HG03045 (cell line): ENCODE data around the gene PRKAR1B.

ENCODE experiments used
- ATAC-seq: cut with Tn5 transposase; IDR thresholded peaks from one replicate; pipeline ENCODE4 v1.9.1; 2021; ENCODE audit warnings: mild to moderate bottlenecking, moderate library complexity; ENCODE audit not compliant: unreplicated experiment

The PRKAR1B gene

DNA sequence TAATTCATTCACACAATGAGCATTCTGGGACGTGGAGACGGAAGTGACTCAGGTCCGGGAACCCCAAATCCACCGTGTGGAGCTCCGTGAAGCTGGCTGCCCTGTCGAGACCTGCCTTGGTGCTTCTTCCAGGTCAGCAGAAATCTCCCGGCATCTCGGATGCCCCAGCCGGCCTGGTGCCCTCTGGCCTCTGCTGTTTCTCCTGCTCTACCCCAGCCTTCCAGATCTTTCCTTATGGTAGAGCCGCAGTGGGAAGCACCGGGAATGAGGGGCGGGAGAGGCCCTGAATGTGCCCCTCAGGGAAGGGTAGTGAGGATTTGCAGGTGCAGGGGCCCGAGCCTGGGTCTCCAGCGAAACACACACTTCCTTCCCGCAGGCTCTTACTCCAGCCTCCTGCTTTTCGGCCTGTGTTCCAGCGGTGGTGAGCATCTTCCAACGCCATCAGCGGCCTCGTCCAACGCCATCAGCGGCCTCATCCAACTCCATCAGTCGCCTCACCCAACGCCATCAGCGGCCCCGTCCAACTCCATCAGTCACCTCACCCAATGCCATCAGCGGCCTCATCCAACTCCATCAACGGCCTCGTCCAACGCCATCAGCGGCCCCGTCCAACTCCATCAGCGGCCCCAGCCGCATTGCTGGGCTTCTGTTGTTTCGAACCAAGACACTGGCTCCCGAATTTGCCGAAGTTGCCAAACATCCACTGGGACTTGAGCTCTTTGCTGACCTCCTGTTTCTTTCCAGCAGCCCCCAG, 150.4 kb downstream of the PRKAR1B start:
- ATAC-seq: no peak

DNA sequence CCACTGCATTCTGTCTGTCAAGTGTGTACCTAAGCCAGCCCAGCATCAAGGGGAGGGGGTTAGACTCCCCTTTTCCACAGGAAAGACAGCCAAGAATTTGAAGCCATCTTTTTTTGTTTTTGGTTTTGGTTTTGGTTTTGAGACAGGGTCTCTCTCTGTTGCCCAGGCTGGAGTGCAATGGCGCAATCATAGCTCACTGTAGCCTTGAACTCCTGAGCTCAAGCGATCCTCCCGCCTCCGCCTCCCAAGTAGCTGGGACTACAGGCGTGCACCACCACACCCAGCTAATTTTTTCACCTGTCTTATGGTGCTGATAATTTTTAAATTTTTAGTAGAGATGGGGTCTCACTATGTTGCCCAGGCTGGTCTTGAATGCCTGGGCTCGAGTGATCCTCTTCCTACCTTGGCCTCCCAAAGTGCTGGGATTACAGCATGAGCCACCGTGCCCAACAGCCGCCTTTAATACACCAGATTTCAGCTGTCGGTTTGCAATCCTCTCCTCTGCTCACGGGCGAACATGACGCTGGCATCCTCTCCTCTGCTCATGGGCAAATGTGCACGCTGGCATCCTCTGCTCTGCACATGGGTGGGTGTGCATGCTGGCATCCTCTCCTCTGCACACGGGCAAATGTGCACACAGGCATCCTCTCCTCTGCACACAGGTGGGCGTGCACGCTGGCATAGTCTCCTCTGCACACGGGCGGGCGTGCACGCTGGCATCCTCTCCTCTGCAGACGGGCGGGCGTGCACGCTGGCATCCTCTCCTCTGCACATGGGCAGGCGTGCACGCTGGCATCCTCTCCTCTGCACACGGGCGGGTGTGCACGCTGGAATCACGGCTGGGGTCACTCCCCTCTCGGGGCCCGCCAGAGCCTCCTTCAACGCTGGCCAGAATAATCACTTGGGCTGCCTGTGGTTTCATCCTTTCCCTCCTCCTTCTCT, 151.4 kb downstream of the PRKAR1B start:
- no peak for ATAC-seq

DNA sequence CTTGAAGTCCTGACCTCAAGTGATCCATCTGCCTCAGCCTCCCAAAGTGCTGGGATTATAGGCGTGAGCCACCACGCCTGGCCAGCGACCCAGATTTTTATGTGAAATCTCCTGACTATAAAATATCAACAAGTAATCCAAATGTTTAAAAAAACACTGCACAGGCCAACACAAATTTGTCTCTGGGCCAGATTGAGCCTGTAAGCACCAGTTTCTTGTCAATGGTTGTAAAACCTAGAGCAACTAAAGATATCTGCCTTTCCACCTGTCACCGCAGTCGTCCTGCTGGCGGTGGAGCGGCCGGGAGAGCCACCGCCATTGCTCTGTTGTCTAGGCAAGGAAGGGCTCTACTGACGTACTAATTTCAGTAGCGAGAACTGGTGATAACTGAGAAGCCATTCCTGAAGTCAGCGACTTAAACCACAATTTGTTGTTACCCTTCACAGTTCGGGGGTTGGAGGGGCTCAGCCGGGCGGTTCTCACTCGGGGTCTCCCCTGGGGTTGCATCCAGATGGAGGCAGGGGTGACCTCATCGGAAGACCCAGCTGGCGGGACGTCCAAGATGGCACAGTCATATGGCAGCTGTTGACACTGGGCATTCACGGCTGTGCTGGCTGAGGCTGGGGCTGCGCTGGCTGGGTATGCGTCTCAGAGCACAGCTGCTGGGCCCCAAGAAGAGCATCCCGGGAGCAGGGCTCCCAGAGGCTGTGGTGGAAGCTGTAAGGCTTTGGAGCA, 152.3 kb downstream of the PRKAR1B start:
- ATAC-seq: no peak

DNA sequence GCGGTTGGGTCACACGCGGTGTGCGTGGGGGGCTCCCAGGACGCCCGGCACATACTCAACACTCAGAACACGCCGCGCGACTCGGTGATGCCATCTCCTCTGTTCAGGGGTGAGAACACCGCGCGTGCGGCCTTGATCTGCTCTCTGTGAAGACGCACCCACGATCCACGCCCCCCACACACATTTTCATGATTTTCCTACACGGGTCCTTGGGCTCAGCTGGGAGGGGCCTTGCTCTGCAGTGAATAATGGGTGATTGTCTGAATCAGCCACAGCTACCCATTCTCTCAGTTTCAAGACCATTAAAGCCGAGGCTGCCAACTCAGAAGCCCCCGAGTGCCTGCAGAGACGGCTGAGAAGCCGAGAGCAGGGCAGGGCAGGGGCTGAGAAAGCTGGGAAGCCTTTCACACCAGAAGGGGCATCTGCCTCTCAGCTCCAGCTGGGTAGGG, 153.1 kb downstream of the PRKAR1B start:
- no peak for ATAC-seq

DNA sequence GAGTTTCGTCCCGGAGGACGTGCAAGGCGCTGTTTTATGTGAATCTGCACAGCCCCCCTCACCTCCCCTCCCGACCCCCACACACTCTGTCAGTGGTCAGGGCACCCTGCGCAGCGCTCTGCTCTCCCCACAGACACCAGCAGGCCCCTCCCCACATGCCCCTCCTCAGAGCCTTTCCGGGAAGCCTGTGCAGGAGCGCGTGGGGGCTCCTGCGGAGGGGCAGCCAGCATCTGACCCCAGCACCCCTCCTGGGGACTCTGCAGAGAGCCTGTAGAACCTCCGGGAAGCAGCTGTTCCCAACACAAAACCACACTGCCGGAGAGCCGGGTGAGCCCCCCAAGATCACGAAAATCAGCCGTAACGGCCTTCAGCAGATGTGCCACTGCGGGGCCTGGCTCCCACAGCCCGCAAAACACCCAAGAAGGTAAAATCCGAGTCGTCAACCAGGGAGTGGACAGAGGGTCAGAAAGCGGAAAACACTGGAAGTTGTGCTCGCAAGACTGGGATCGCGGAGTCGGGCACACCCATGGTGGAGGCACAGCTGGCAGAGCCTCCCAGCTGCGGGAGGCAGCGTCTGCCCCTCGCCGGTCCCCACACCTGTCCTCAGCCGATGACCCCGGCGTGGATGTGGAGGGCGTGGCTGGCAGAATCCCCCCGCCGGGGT, 153.7 kb downstream of the PRKAR1B start:
- no peak for ATAC-seq

DNA sequence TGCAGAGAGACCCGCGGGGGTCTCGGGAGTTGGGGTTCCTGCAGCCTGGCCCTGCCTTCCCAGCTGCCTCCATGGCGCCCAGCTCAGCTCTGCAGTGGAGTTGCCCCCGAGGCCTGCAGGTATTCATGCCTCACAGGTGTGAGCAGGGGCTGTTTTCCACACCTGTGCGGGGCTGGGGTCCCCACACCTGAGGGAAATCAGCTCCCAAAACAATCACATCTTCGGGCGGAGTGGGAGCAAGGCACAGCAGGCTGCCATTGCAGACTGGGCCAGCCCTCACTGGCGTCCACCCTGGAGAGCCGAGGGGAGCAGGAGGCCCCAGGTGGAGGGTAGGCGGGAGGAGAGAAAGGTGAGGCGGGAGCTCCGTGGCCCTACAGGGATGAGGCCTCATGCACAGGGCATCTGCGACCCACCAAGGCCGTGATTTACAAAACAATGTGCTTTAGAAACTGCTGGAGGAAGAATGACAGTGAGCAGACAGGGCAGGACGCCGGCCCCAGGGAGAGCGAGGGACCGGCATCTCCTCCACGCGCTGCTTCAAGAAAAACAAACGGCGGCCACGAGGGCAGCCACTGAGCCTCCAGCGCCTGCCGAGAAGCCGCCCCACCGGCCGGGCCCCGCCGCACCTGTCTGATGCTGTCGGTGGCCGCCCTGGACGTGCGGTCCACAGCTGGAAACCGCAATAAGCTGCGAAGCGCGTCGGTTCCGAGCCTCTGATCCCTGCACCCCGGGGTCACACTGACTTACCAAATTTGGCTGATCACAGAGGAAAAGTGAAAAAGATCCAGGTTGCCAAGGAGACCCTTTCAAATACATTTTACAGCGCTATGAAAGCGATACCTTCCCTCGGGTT, 154.4 kb downstream of the PRKAR1B start:
- no peak for ATAC-seq

DNA sequence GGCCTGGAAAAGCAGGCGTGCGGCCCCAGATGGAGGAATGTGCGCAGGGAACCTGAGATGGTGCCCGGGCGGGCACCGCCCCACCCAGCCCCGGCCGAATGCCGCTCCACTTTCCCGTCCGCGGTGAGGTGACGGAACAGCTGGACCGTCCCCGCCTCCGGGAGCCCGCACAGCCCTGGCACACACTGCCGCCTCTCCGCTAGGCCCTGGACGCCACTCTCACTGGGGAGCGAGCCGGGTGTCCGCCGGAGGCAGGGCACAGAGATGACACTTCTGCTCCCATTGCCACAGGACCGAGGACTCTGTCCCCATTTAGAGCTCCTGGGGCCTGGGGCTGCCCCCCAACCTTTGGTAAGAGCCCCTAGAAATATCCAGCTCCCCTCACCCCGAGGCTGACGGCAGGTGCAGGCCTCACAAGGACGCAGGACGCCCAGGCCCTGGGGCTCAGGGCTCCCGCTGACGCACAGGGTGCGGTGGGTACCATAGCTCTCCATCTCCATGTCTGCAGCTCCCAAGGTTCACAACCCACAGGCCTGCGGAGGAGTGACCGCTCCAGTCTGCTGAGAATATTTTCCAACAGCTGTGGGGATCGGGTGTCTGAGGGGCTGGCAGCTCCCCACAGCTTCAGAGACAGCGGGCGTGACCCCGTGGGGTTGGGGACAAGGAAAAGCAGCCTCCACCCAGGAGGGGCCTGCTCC, 155.2 kb downstream of the PRKAR1B start:
- no peak for ATAC-seq

DNA sequence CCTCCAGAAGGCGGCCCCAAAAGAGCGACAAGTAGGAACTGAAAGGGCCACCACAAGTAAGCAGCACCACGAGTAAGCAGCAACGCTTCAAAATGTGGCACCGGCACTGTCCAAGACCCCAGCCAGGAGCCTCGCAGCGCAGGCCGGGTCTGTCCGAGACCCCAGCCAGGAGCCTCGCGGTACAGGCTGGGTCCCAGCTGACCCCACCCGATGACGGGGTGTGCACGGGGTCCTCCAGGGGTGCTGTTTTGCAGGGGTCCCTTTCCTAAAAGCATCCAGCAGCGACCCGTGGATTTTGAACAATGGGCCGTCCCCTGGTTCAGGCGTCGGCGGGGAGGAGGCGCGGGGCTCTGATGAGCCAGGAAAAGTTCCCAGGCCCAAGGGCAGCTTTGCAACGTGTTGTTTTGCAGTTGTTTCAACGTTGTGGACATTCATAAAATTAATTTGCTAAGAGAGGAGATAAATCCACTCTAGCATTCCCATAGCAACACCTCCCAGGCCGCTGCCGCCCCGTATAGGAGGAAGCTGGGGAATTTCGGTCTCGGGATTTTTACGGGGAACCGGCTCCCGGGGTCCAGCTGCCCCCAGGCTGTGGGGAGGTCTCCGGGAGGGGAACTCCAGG, 155.9 kb downstream of the PRKAR1B start:
- no peak for ATAC-seq

DNA sequence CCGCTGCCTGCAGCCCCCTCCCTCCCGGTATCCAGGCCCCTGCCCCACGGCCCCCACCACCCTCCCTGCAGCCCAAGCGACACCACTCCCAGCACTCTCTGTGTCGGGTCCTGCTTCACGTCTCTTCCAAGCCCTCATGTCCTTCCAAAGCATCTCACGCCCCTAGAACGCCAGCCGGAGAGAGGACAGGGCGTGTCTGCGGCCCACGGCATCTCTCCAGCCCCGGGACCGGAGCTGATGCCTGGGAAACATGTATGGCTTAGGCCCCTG, 156.3 kb downstream of the PRKAR1B start:
- no peak for ATAC-seq

DNA sequence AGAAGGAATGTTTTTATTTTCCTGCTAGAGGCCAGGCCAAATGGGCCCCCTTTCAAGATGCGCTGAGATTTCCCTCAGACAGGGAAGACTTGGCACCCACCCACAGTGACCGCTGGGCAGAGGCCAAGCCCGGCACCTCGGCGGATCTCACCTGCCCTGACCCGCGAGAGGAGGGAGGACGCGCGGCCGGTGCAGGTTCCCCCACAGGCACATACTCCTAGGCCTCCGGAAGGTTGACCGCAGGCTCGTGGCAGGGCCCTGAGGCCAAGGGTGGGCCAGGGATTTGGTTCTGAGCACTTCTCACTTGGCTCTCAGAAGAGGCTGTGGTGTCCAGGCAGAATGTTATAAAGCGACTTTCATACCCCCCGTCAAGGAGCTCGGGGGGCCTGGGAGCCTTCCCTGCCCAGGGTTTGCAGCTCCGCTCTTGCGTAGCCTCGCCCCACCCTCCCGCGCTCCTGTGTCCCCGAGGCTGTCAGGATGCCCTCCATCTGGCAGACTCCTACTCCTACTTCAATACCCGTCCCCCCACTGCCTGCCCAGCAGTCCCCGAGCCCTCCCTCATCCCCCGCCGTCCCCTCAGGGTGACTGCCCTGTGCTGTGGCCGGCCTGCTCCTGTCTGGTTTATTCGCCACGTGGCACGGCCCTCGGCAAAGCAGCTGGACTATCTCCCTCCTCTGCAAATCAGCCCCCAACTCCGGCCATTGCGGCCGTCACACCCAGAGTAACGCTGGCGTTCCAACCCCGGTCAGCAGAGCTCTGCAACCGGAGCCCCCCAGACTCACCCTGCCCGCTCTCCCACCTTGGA, 156.9 kb downstream of the PRKAR1B start:
- no peak for ATAC-seq

DNA sequence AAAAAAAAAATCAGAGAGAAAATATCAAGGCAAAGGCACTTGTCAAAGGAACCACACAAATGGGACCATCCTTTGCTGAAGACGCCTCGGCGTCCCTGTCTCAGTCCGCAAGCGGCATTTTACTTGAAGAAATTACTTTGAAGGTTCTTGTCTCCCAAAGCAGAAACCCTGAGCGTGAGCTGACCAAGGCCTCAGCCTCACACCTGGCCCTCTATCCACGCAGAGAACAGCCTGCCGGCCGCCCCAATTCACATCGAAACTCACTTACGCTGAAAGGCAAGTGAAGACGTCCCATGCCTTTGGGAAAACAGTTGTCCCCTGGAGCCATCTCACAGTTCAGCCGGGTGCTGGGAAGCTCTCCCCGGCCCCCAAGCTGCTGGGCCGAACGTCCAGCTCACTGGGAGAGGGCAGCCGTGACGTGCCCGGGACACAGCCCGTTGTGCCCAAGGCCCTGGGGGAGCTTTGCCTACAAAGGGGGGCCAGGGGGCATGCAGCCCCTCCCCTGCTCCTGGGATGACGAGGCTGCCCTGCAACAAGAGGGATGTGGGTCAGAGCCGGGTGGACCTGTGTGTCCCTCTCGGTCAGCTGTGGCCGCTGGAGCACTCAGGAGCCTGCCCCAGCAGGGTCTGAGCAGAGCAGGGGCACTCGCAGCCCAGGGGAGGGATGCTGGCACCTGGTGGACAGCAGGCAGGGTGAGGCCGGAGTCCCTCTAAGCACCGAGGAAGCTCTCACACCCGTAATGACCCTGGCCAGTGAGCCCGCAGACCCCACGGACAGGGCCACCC, 157.8 kb downstream of the PRKAR1B start:
- ATAC-seq: no peak

DNA sequence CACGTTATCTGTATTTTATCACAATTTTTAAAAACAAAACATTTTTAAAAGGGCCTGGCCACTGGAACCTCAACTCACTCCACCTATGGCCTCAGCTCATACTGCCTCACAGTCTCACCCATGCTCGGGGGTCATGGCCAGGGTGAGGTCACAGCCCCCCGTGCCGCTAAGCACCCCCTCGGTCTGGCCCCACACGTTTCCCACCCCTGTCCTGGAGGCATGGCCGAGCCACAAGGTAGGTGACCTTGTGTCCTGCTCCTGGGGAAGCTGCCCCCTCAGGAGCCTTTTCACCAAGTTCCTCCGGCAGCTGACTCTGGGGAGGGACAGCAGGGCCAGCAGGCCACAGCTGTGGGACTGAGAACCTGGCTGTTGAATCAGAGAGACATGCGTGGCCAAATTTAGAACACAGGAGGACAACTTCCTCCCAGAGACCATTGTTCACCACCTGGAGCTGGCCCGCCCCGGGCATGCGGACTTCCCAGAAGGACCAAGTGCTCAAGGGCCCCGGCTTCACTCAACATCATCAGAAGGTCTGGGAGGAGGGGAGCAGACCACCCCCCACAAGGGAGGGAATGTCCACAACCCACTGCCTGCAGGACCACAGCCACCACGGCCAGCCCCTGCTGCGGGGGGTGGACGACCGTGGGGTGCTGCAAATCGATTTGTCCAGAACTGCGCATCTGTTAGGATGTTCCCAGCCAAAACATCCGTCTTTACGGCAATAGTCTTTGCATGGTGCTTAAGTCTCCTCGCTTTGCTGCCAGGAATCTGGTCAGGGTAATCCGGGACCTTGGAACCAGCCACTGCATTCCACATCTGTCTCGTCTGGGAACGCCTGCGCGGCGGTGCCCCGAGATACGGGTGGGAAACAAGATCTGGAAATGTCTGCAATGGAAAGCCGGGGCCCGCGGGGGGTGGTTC, 158.8 kb downstream of the PRKAR1B start:
- no peak for ATAC-seq

DNA sequence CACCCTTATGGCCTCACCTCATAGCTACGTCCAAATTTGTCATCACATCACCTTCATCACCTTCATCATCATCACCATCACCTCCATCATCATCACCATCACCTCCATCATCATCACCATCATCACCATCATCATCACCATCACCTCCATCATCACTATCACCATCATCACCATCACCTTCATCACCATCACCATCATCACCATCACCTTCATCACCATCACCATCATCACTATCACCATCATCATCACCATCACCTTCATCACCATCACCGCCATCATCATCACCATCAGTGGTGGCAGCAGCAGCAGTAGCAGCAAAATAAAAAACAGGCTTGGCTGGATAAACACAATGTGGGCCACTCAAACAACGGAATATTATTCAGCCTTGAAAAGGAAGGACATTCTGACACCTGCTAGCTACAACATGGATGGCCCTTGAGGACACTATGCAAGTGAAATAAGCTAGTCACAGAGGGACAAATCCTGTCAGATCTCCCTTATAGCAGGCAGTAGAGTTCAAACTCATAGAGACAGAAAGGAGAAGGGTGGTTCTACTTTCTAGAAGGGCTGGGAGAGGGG, 159.7 kb downstream of the PRKAR1B start:
- no peak for ATAC-seq

DNA sequence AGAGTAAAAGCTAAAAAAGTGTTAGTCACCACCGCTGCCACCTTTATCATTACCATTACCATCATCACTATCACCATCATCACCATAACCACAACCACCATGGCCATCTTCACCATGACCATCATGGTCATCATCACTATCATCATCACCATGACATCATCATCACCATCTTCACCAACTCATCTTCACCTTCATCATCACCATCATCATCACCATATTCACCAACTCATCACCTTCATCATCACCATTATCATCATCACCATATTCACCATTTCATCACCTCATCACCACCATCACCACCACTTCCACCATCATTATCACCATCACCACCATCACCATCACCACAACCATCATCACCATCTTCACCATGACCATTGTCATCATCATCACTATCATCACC, 161.0 kb downstream of the PRKAR1B start:
- ATAC-seq: no peak

DNA sequence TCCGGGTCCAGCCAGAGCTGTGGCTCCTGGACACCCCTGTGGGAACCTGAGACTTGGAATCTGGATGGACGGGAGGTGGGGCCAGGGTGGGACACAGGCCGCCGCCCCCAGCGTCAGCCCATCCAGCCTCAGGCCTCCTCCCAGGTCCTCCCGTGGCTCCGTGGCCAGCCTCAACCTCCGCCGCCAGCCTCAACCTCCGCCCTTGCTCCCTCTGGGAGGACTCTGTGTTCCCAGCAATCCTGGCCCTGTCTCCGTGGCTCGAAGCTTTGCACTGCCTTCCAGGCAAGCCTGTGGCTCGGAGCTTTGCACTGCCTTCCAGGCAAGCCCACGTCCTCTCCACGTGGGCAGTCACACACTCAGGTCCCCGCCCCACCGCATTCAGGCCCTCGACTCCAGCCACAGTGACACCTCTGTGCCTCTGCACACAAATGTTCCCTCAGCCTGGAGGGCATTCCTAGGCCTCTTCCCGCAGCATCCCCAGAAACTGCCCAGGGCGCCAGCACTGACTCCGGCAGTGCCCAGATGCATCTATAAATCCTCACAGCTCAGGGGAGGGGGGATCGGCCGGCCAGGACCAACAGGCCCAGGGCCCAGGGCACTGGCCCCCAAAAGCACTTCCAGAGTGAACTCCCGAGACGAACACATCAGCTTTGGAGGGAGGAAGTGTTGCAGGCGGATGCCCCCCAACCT, 162.8 kb downstream of the PRKAR1B start:
- no peak for ATAC-seq
